Measurements from ENCODE around the gene SLC25A53.
"Not testable (repeated sequence)": the region's sequence is repeated elsewhere in the genome, so short reads cannot be mapped to it uniquely, and the experiment has no call there.

The SLC25A53 gene

GRCh38 chrX:104062636-104063035 is 94.2 kb downstream of the SLC25A53 start:
- DNase-seq (ENCODE audit: low read depth in 2 of 2), result not testable (repeated sequence)

DNA sequence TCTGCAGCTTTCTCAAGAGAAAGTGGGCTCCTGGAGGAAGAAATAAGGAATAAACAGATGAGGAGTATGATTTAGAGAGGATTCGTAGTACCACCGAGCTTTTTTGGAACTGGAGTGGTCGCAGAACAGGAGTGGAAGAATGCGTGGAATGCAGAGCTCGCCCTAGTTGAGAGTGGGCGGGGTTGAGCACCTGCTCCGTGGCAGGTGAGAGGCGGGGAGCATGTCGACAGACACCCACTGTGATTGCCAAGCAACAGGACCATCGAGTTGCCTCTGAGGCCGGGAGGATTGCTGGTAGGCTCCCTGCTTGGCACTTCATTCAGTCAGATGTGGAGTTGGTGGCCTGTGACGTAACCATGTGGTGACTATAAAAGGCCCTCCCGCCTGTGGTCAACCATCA is 101.9 kb downstream of the SLC25A53 start:
- not testable (repeated sequence) for DNase-seq (ENCODE audit: low read depth in 2 of 2)
